RWPE1 (cell line): ENCODE results near the gene FAM20C.

ENCODE experiments used
- CTCF ChIA-PET: fragments of 350-600 bp; sonication (Branson Sonifier 250); formaldehyde crosslinking; extraction: SDS; loops from one replicate; lab custom pipeline; 2021; lab: Yijun Ruan, JAX
- POLR2A ChIA-PET: fragments of 400-600 bp; formaldehyde crosslinking; extraction: SDS; loops from one replicate; lab custom pipeline; 2020; ENCODE audit warnings: antibody characterized with exemption; ENCODE audit not compliant: low non-redundant PET; lab: Yijun Ruan, JAX
- DNase-seq: peaks from one replicate; pipeline ENCODE4 v3.0.0; 2012; ENCODE audit warnings: low spot score
- H3K27ac ChIP-seq: fragments of 450-650 bp; 2 replicates; pipeline ENCODE4 v1.5.1; 2017
- TF ChIP-seq, protein P1 (sequence below): fragments of 450-650 bp; conservative IDR thresholded peaks from 2 replicates; pipeline ENCODE4 v1.5.1; 2017; ENCODE audit warnings: low read depth, mild to moderate bottlenecking

FAM20C gene

DNA sequence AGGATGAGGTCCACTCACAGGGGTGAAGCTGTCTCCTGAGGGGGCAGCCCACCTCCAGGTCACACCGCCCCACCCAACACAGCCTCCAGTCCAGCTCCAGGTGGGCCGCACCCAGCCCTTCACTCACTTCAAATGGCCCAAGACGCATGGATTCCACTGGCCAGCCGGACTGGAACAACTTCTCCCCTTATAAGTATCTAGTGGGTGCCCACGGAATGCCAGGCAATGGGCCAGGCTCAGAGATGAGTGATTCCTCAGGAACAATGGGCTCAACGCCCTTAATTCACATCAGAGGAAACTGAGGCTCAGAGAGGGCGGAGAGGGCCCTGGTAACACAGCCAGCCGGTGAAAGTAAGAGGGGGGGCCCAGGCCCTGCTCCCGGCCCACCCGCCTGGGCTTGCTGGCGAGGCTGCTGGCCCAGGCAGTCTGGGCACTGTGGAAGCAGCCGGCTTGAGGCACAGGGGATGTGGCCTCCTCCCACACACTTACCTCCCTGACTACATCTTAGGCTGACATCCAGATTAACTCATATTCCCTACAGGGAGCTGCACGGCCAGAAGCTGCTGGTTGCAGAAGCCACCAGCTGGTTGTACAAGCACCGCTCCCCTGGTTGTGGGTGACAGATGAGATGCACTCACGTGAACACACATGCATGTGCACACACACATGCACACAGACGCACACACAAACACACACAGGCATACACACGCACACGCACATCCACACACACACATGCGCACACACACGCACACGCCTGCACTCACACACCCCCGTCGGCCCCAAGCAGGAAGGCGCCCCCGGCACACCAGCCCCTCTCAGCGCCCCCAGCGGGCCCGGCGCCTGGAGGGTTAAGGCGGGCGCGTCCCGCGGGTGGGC, 1.0 kb upstream of the FAM20C start:
- POLR2A ChIA-PET = interaction anchor here (0.6 to 1.2 kb wide), 6 partner anchors 11 to 111 kb away, joined by 3 to 5 read pairs (median 4); no protein-coding TSS in a partner anchor
- peak overlapping the region; percentile 91 for H3K27ac ChIP-seq
- TF ChIP-seq, protein P1, sequence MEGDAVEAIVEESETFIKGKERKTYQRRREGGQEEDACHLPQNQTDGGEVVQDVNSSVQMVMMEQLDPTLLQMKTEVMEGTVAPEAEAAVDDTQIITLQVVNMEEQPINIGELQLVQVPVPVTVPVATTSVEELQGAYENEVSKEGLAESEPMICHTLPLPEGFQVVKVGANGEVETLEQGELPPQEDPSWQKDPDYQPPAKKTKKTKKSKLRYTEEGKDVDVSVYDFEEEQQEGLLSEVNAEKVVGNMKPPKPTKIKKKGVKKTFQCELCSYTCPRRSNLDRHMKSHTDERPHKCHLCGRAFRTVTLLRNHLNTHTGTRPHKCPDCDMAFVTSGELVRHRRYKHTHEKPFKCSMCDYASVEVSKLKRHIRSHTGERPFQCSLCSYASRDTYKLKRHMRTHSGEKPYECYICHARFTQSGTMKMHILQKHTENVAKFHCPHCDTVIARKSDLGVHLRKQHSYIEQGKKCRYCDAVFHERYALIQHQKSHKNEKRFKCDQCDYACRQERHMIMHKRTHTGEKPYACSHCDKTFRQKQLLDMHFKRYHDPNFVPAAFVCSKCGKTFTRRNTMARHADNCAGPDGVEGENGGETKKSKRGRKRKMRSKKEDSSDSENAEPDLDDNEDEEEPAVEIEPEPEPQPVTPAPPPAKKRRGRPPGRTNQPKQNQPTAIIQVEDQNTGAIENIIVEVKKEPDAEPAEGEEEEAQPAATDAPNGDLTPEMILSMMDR = no peak

DNA sequence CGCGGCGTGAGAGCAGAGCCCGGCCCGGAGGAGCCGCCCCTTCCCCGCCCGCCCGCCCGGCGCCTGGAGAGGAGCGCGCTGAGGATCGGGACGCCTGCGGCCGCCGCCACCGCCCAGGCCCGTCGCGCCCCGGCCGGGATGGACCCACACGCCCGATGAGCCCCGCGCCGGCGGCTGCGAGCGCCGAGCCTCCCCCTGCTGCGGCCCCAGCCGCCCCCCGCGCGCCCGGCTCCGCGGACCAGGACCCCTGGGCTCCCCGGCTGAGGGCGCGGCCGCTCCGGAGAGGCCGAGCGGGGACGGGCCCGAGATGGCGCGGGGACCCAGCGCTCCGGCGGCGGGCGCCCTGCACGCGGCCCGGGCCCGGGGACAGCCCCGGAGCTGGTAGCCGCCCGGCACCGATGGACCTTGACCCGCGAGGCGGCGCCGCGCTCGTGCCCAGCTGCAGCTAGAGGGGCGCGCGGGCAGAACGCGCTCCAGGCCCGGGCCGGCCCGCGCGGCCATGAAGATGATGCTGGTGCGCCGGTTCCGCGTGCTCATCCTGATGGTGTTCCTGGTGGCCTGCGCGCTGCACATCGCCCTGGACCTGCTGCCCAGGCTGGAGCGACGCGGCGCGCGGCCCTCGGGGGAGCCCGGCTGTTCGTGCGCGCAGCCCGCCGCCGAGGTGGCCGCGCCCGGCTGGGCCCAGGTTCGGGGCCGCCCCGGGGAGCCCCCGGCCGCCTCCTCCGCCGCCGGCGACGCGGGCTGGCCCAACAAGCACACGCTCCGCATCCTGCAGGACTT, 520 bp downstream of the FAM20C start:
- CTCF ChIA-PET = no interaction called here
- no peak for DNase-seq
- H3K27ac ChIP-seq = peak overlapping the region; percentile 91
- TF ChIP-seq, protein P1 = no peak
- POLR2A ChIA-PET = interaction anchor here (0.5 to 1.2 kb wide), 3 partner anchors 41 to 111 kb away, joined by 3 to 5 read pairs (median 3); no protein-coding TSS in a partner anchor

More for the DNA sequence above, 1.0 kb upstream of the FAM20C start:
- DNase-seq = peak; percentile 64
- CTCF ChIA-PET = interaction anchor here (1.1 kb wide), 1 partner anchor 90 kb away, joined by 4 read pairs; no protein-coding TSS in a partner anchor

GRCh38 chr7:193481-194251, 1.3 kb downstream of the FAM20C start:
- peak overlapping the region; percentile 91 for H3K27ac ChIP-seq
- POLR2A ChIA-PET = no interaction called here
- DNase-seq = peak; percentile 44
- CTCF ChIA-PET = interaction anchor here (0.5 kb wide), 1 partner anchor 27 kb away, joined by 3 read pairs; no protein-coding TSS in a partner anchor
- TF ChIP-seq, protein P1 = no peak

DNA sequence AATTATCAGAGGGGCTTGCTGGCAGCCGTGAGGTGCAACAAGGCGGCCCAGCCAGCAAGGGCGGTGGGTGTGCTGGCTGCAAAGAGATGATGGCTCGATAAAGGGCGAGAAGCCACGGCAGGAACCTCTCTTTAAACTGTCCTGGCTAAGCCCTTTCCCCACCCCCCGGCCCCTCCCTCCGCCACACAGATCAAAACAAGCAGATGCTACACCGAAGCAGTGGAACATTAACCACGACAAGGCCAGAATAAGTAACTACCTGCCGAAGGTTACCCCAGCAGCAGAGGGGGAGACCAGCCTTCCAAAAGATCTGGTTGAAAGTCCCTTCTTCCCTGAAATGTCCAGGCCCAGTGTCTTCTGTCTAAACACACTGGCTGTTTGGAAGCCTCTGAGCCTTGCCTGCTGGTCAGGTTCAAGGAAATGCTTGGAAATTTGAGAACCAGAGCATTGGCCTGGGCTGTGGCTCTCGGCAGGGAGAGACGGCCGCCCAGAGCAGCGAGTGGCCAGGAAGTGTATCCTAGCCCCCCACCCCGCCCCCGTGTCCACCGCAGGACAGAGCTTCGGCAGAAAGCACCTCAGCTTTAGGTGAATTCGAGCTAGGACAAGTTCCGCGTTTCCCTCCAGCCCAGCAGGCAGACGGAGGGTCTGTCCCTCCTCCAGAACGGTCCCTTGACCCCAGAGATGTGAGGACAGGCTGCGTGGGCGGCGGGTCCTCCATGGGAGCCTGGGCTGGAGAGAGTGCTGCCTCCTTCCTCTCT, 2.1 kb downstream of the FAM20C start:
- ChIA-PET POLR2A (interaction anchor here (0.6 kb wide), 1 partner anchor 1103 kb away, joined by 4 read pairs; no protein-coding TSS in a partner anchor), CTCF (interaction anchor here (0.5 kb wide), 1 partner anchor 27 kb away, joined by 3 read pairs; no protein-coding TSS in a partner anchor)
- DNase-seq = peak; percentile 45
- peak overlapping the region; percentile 91 for H3K27ac ChIP-seq
- TF ChIP-seq, protein P1 = no peak

DNA sequence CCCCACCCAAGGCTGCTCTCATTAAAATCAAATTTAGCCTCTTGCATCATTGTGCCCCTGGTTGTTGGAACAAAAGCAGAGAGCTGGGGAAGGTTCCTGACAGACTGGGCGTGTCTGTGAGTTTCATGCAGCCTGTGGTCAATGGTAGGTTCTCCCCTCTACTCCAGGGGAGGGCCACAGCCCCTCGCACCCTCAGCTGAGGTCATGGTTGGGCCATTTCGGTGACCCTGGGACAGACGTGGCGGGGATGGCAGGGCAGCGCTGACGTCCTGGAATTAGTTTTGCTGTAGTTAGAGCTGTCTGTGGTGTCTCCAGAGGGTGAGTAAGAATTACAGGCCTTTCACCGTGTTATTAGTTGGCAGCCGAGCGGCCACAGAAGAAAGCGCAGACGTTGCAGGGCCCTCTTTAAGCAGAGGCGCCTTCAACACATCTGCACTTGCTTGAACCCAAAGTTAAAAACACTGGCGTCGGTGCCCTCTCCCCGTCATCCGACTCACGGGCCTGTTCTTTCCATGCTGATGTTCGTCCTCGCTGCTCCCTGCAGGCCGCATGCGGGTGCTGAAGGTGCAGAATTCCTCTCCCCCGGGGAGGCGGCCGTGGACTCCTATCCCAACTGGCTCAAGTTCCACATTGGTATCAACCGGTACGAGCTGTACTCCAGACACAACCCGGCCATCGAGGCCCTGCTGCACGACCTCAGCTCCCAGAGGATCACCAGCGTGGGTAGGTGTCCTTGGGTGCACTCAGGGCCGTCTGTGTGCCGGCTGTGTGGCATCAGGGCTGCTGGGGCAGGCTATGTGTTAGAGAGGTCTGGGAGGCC, 2.8 kb downstream of the FAM20C start:
- H3K27ac ChIP-seq = peak overlapping the region; percentile 91
- no peak for DNase-seq
- POLR2A ChIA-PET = interaction anchor here (0.6 kb wide), 1 partner anchor 1103 kb away, joined by 4 read pairs; no protein-coding TSS in a partner anchor
- CTCF ChIA-PET = no interaction called here
- TF ChIP-seq, protein P1 = no peak
